Left kidney (tissue), 8 donors: ENCODE measurements around the gene CBX2. TPM values are rescaled to one million over a fixed set of nuclear protein-coding genes. Genes with fewer than 3 reads are reported as not detected.

Source experiments
- DNase-seq: peaks from one replicate; pipeline ENCODE4 v3.0.0-alpha.2; 2013
- long read RNA-seq, 8 donors: transcript quantifications; one replicate each; lab custom pipeline, GENCODE V29; 2026
- polyA plus RNA-seq: library from polyadenylated mRNA; unstranded; fragments of 120-200 nt; gene quantifications from one replicate; pipeline ENCODE4 v1.2.1, GENCODE V29; 2013; ENCODE audit not compliant: insufficient read length

CBX2 gene
- 22.9 TPM for polyA plus RNA-seq
- long read RNA-seq, donor 1, full-length matches to known transcripts: 24 of 30 reads
- long read RNA-seq, donor 1, partial matches to known transcripts: 0 of 30 reads
- long read RNA-seq, donor 1, other reads (novel, unspliced or antisense): 6 of 30 reads
- long read RNA-seq, donor 2, full-length matches to known transcripts: 17 of 33 reads
- long read RNA-seq, donor 2, partial matches to known transcripts: 16 of 33 reads
- long read RNA-seq, donor 2, other reads (novel, unspliced or antisense): 0 of 33 reads
- long read RNA-seq, donor 3, full-length matches to known transcripts: 15 of 15 reads
- long read RNA-seq, donor 3, partial matches to known transcripts: 0 of 15 reads
- long read RNA-seq, donor 3, other reads (novel, unspliced or antisense): 0 of 15 reads
- long read RNA-seq, donor 4, full-length matches to known transcripts: 1 of 1 reads
- long read RNA-seq, donor 4, partial matches to known transcripts: 0 of 1 reads
- long read RNA-seq, donor 4, other reads (novel, unspliced or antisense): 0 of 1 reads
- long read RNA-seq, donor 5, full-length matches to known transcripts: 16 of 16 reads
- long read RNA-seq, donor 5, partial matches to known transcripts: 0 of 16 reads
- long read RNA-seq, donor 5, other reads (novel, unspliced or antisense): 0 of 16 reads
- long read RNA-seq, donor 6, full-length matches to known transcripts: 15 of 15 reads
- long read RNA-seq, donor 6, partial matches to known transcripts: 0 of 15 reads
- long read RNA-seq, donor 6, other reads (novel, unspliced or antisense): 0 of 15 reads
- long read RNA-seq, donor 7, full-length matches to known transcripts: 25 of 25 reads
- long read RNA-seq, donor 7, partial matches to known transcripts: 0 of 25 reads
- long read RNA-seq, donor 7, other reads (novel, unspliced or antisense): 0 of 25 reads
- long read RNA-seq, donor 8, full-length matches to known transcripts: 2 of 2 reads
- long read RNA-seq, donor 8, partial matches to known transcripts: 0 of 2 reads
- long read RNA-seq, donor 8, other reads (novel, unspliced or antisense): 0 of 2 reads

GRCh38 chr17:79777894-79778503 is at the start of gene CBX2:
Gene CBX2 (plus strand): TSS chr17:79778148. CDS start chr17:79778236, 88 bp downstream.
- peak; percentile 20 for DNase-seq

DNA sequence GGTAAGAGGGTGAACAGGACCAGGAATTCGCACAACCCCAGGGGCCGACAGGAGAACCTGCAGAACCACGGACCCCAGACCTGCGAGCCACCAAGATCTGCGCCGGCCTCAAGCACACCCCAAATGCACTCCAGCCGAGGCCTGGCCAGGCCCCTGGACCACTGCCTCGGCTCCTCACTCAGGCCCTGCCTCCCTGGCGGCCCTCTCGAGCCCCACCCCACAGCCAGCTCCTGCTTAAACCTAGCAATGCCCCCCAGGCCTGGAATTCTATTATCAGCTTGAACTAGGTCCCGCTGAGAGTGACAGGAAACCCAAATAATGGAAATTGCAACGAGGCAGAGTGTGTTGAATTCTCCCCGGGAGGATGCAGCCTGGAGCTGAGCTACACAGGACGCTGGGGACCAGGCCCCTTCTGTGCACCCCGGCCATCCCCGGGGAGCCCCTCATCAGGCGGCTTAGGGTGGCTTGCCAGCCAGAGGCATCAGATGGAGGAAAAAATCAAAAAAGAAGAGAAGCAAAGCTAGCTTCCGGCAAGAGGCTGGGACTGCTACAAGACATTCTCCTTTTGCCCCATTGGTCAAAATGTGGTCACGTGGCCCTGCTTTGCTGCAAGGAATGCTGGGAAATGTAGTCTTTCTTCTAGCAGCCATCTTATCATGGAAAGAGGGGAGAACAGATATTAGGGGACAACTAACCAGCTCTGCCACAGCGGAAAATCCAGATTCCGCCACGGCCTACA is 49.6 kb upstream of the CBX2 start:
- peak; percentile 93 for DNase-seq

DNA sequence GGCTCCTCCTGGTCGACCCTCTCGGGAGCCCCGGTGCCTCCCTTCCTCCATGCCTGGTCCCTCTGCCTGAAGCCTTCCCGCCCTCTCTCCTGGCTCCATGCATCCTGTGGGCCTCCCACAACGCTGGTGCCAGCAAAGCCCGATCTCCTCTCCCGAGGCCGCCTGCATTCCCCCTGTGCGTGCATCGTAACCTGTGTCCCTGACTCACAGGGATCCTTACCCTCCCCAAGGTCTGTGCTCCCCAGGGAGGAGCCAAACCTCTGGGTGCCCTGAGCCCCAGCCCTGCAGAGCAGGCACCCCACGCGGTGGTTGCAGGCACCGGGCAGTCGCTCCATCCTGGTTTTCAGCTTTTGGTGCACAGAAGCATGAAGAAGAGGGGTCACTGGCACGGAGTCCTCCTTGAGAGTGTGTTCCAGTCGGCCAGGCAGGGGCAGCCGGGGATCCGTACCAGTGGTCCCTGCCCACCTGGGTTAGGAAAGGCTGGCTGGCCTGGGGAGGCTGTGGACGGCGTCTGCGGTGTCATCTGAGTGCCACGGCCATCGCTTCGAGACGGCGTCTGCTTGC is 49.0 kb upstream of the CBX2 start:
- DNase-seq: no peak

DNA sequence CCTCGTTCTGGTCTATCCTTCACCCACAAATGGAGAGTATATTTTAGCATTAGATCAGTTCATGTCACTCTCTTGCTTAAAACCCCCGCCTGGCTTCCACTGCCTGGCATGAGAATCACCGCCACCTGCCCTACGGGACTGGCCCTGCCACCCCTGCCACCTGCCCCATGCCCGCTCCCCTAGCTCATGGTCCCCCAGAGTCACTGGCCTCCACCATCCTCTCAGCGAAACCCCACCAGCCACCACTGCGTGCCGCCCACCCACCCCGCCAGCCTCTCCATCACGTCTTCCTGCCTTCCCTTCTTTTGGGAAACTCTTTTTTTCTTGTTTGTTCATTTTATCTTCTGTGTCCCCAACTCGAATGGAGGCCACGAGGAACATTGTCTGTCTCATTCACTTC is 48.2 kb upstream of the CBX2 start:
- DNase-seq: no peak

- no peak for DNase-seq
Observed at GRCh38 chr17:79730437-79730768, 47.5 kb upstream of the CBX2 start.

DNA sequence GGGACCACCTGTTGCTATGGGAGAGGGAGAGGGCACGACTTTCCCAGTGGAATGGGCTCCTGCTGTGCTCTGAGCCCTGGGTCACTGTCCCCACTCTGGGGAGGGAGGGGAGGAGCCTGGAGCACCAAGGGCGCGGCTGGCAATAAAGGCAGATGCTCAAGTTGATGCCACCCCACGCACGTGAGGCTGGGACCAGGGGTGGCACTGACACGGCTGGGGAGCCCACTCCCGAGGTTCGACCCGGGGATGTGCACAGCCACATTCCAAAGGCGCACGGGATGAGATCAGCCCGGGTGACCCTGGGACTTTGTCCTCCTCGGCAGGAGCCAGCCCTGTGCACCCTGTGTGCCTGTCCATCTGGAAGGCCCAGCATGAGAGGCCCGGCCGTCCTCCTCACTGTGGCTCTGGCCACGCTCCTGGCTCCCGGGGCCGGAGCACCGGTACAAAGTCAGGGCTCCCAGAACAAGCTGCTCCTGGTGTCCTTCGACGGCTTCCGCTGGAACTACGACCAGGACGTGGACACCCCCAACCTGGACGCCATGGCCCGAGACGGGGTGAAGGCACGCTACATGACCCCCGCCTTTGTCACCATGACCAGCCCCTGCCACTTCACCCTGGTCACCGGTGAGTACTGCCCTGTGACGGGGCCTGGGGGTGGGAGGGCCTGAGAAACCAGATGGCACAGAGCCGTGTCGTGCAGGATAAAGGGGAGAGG is 47.0 kb upstream of the CBX2 start, which contains the start of gene ENPP7:
Gene ENPP7 (plus strand): TSS at position 175 of the 715 bp plus-strand sequence. CDS start 197 bp downstream, at position 372.
- DNase-seq: no peak

- DNase-seq: no peak
Observed at GRCh38 chr17:79732254-79732653, 45.7 kb upstream of the CBX2 start.

DNA sequence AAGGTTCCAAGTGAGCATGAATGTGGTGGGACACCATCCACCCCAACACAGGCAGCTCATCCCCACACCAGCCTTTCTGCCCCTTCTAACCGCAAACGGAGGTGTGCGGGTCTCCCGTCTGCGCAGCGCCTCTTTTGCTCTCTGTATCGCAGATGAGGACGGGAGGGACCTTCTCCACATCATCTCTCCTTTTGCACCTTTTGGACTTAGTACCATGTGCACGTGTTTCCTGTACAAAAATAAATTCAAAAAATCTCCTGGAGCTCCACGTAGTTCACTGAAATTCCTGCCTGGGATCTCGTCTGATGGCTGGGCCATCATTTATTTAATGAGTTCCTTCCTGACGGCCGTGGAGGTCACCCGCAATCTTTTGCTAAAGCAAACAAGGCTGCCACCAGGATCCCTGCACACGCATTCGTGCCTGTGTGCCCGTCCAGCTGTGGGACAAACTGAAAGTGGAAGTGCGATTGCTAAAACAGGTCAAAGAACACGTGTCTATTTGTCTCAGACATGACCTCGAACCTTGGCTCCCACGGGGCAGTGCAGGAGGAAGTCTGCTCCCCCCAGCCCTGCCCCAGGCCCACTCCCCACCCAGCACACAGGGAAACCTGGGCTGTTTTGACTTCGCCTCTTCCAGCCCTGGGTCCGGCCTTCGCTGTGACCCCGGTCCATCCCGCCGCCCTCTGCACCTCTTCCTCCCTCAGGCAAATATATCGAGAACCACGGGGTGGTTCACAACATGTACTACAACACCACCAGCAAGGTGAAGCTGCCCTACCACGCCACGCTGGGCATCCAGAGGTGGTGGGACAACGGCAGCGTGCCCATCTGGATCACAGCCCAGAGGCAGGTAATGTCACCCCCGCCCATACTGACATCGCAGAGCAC is 44.9 kb upstream of the CBX2 start:
- no peak for DNase-seq

DNA sequence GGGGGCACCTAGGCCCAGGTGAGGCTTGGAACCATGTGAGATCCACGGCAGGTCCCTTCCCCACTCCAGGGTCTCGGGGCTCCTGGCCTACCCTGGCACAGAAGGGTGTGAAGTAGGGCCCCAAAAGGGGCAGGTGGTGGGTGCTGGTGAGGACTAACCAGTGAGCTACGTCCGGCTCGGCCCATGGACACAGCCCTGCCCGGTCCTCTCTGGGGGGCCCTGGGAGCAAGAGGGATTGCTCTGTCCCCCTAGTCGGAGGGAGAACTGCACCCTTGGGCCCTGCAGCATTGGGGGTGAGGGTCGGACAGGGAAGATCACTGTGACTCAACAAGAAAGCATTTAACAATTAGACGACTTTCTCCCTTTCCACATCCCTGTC is 44.3 kb upstream of the CBX2 start:
- DNase-seq: no peak

DNA sequence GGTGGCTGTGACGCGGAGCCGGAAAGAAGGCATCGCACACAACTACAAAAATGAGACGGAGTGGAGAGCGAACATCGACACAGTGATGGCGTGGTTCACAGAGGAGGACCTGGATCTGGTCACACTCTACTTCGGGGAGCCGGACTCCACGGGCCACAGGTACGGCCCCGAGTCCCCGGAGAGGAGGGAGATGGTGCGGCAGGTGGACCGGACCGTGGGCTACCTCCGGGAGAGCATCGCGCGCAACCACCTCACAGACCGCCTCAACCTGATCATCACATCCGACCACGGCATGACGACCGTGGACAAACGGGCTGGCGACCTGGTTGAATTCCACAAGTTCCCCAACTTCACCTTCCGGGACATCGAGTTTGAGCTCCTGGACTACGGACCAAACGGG is 42.9 kb upstream of the CBX2 start:
- no peak for DNase-seq

GRCh38 chr17:79737046-79737921 is 40.7 kb upstream of the CBX2 start:
- no peak for DNase-seq

- DNase-seq: no peak
Observed at GRCh38 chr17:79737922-79738578, 39.9 kb upstream of the CBX2 start.

DNA sequence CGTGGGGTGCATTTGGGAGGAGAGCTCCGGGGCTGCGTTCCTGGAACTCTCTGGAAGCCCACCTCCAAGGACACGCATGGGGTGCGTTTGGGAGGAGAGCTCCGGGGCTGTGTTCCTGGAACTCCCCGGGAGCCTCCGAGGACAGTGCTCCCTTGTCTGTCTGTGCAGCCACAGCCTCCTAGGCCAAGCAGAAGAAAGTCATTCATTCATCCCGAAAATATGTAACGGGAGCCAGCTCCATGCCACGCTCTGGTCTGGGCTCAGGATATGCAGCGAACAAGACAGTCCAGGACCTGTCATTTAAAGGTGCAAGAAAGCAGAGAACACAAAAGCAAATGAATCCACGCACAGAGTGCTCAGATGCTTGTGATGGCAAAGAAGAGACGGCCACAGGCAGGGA is 39.3 kb upstream of the CBX2 start:
- no peak for DNase-seq

DNA sequence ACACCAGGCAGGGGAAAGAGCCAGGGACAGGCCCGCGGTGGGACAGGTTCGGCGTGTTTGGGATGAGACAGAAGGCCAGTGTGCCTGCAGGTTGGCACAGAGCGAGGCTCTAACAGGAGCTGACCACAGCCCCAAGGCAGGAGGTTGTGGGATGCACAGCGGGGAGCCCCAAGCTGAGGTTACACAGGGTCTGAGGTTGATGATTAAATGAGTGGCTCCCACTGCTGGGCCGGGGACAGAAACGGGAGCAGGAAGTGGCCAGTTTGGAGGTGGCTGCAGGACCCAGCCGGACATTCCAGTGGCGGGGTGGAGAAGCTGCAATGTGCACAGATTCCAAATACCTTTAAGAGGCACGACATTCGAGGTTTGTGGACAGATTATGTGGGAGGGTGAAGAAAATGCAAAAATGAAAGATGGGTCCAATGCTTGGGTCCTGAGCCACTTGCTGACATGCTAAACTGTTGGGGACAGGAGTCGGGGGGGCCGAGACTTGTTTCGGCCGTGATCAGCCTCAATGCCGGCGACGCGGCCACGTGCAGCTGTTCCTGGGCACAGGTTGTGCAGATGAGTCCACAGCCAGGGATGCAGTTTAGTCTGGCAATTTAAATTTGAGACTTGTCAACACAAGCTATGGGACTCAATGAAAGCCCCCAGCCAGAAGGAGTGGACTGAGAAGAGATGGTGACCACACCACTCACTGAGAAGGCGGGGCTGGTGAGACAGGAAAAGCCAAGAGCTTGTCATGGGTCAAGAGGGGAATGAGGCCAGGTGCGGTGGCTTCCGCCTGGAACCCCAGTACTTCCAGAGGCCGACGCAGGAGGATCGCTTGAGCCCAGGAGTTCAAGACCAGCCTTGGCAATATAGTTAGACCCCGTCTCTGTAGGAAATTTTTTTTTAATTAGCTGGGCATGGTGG is 38.5 kb upstream of the CBX2 start:
- no peak for DNase-seq

- no peak for DNase-seq
Observed at GRCh38 chr17:79740413-79740812, 37.5 kb upstream of the CBX2 start.

DNA sequence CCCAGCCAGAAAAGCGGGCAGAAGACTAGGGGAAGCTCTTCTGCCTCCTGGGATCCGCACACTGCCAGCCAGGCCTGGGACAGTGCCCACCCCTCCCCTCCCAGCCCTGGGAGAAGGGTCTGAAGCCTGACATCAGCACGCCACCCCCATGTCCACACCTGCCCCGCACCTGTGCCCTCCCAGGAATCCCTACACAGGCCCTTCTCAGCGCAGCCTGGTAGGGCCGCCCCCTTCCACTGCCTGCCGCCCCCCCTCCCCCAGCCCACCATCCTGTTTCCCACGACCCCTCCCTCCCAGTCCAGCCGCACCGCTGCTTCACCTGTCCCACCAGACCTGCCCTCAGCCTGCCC is 36.6 kb upstream of the CBX2 start:
- no peak for DNase-seq
